Esophagus squamous epithelium (tissue), 4 donors: ENCODE results near the gene GGN.

Source experiments
- CTCF ChIP-seq, 6 experiments: fragments of 450-650 bp in 4 of 6; fragments of 200-600 bp in 2 of 6; sonication (generic) in 2 of 6; IDR thresholded peaks; one replicate each; pipeline ENCODE4 v1.5.1; 2016 to 2019; ENCODE audit warnings: antibody characterized with exemption in 6 of 6, mild to moderate bottlenecking in 4 of 6, moderate library complexity in 4 of 6
- POLR2A ChIP-seq, 4 donors: fragments of 450-650 bp; IDR thresholded peaks; one replicate each; pipeline ENCODE4 v1.6.1; 2017; ENCODE audit warnings: antibody characterized with exemption in 4 of 4, mild to moderate bottlenecking in 4 of 4, moderate library complexity in 3 of 4

DNA sequence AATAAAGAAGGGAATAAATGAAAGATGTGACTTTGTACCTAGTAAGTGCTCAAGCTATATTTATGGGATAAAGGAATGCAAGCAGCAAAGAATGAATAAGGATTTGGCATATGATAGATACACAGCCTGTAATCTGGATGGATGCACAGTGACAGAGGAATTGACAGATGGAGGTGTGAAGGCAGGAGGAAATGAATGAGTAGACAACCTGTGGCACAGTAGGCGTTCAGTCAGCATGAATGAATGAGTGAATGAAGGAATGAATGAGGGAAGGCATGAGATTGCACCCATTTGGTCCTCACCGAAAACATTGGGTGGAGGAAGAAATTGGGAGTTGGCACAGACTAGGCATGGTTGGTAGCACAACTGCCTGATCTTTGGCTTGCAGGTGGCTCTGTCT is 18.2 kb downstream of the GGN start:
- no peak for TF ChIP-seq CTCF (IDR thresholded peaks at IDR 0.05)
- no peak for TF ChIP-seq POLR2A (IDR thresholded peaks at IDR 0.05)
